C4-2B (cell line): ENCODE data around the gene ATXN2L.

Source experiments
- CTCF ChIP-seq: fragments of 450-650 bp; conservative IDR thresholded peaks from 2 replicates; pipeline ENCODE4 v1.5.1; 2017; ENCODE audit warnings: mild to moderate bottlenecking
- ZFX ChIP-seq: fragments of 450-650 bp; IDR thresholded peaks from 2 replicates; pipeline ENCODE4 v1.6.1; 2017

DNA sequence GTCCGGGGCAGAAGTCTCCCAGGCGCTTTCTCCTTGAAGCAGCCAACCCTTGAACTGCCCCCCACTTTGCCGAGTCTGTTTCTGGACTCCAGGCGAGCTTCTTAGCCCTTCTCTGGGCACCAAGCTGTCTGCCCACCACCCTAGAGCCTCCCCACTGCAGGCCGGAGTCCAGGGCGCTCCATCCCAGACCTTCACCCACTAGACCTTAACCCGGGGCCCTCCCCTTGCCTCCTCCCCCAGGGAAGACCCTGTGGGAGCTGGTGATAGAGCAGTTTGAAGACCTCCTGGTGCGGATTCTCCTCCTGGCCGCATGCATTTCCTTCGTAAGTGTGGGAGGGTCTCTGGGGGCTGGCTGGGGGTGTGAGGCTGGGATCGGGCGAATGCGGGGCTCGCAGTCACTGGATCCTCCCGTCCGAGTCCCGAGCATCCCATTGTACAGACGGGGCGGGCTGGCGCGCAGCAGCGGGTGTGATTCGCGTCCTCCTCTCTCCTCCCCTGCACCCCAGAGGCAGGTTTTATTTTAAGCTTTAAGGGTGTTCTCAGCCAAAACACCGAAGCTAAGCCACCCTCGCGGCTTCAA is 56.6 kb downstream of the ATXN2L start:
- TF ChIP-seq CTCF (no peak), ZFX (no peak)
